HL-60/S4 (cell line): ENCODE data around the gene IQCH.
"Not testable (repeated sequence)": the region's sequence is repeated elsewhere in the genome, so short reads cannot be mapped to it uniquely, and the experiment has no call there.

Source experiments
- in situ Hi-C: fragments of 300-500 bp; cut with MboI; formaldehyde crosslinking; loops from 2 replicates; pipeline ENCODE4 v1.14.3; 2022; ENCODE audit warnings: low sequenced_read_pairs

Gene IQCH

GRCh38 chr15:67433495-67434099 lies 179.0 kb downstream of the IQCH start:
- in situ Hi-C loops = loop anchor here (10.0 kb wide), 1 partner anchor 489 kb away; no protein-coding TSS in a partner anchor

DNA sequence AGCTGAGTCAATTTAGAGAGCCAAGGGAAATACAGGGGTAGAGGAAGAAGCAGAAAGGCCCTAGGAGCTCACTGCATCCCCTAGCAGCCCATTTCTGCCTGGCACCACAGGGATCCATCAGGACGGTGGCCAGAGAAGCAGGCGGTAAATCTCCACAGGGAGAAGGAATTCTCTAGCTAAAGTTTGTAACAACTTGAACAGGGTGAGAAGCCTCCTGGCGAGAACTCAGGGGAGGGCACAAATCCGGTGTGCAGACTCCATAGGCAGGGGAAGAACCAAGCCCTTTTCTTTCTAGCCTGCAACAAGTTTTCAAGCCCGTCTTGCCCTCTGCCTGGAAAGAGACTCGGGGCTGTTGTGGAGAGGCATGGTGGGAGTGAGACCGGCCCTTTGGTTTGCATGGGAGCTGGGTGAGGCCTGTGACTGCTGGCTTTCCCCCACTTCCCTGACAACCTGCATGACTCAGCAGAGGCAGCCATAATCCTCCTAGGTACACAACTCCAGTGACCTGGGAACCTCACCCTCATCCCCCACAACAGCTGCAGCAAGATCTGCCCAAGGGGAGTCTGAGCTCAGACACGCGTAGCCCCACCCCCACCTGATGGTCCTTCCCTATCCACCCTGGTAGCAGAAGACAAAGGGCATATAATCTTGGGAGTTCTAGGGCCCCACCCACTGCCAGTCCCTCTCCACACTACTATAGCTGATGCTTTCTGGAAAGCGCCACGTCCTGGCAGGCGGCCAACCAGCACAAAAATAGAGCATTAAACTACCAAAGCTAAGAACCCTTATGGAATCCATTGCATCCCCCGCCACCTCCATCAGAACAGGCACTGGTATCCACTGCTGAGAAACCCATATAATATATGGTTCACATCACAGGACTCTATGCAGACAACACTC lies 182.0 kb downstream of the IQCH start:
- in situ Hi-C loops = loop anchor here (10.0 kb wide), 1 partner anchor 492 kb away; no protein-coding TSS in a partner anchor

GRCh38 chr15:67444100-67444499 lies 189.5 kb downstream of the IQCH start:
- in situ Hi-C loops = no loop called here

GRCh38 chr15:67446449-67446848 lies 191.9 kb downstream of the IQCH start:
- in situ Hi-C loops = no loop called here

DNA sequence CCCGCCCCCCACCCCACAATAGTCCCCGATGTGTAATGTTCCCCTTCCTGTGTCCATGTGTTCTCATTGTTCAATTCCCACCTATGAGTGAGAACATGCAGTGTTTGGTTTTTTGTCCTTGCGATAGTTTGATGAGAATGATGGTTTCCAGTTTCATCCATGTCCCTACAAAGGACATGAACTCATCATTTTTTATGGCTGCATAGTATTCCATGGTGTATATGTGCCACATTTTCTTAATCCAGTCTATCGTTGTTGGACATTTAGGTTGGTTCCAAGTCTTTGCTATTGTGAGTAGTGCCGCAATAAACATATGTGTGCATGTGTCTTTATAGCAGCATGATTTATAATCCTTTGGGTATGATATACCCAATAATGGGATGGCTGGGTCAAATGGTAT lies 193.8 kb downstream of the IQCH start:
- in situ Hi-C loops = not testable (repeated sequence)

DNA sequence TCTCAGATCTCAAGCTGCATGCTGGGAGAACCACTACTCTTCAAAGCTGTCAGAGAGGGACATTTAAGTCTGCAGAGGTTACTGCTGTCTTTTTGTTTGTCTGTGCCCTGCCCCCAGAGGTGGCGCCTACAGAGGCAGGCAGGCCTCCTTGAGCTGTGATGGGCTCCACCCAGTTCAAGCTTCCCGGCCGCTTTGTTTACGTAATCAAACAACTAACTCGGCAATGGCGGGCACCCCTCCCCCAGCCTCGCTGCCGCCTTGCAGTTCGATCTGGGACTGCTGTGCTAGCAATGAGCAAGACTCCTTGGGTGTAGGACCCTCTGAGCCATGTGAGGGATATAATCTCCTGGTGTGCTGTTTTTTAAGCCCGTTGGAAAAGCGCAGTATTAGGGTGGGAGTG lies 199.1 kb downstream of the IQCH start:
- in situ Hi-C loops = not testable (repeated sequence)

DNA sequence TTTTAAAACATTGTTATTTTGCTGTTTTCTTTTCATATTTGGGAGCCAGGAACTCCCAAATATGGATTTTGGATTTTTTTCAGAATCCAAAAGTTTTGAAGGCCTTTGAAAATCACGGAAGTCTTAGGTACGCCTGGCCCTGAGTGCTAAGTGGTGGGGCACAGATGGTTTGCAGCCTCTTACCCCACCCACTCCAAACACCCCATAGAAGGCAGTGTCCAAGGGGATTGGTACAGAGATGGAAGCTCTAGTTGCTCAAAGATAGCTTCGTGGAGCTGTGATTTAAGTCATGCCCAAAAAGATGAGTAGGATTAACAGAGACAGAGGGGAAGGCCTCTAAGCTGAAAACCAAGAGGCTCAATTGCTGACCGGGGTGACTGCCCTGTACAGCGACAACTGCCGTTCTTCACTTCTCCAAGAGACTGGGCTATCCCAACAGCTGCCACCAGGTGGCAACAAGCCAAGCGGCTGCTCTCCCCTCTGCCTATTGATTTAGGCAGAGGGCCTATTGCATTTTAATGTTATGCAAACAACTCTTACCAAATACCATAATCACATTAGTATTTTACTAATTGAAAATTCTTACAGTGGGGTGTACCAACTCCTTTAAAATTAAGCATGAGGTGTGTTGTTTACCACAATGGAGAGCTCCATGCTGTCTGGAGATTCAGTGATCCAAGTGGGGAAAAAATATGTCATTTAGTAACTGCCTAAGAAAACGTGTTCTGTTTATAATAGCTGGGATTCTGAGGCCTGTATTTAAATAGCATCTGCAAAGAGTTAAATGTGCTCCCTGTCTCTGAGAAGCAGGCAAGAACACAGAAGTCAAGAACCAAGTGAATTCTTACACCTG lies 202.3 kb downstream of the IQCH start:
- in situ Hi-C loops = no loop called here

GRCh38 chr15:67458331-67459029 lies 203.9 kb downstream of the IQCH start:
- in situ Hi-C loops = no loop called here

DNA sequence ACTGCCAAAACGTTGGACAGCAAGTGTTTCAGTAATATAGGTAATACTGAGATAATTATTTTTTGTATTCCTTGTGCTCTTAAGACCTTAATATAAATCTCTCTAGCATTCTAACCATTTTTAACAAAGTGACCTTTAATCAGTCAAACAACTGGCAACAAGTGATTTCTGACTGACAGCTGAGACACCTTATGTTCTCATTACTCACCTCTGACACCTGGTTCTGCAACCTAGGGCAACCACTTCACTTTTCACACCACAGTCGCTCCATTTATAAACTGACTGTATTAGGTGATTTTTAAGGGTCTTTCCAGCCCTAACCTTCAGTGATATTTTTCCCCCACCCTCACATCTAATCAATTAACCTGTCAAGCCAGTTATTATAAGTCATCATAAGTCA lies 205.9 kb downstream of the IQCH start:
- in situ Hi-C loops = no loop called here

GRCh38 chr15:67461735-67462134 lies 207.1 kb downstream of the IQCH start:
- in situ Hi-C loops = no loop called here

- in situ Hi-C loops = no loop called here
Observed at GRCh38 chr15:67462875-67463274, 208.3 kb downstream of the IQCH start.

- in situ Hi-C loops = no loop called here
Observed at GRCh38 chr15:67463488-67463887, 208.9 kb downstream of the IQCH start.

GRCh38 chr15:67465196-67465952 lies 210.8 kb downstream of the IQCH start:
- in situ Hi-C loops = no loop called here

- in situ Hi-C loops = no loop called here
Observed at GRCh38 chr15:67468416-67468815, 213.8 kb downstream of the IQCH start.

GRCh38 chr15:67469680-67470079 lies 215.1 kb downstream of the IQCH start:
- in situ Hi-C loops = no loop called here

- in situ Hi-C loops = no loop called here
Observed at GRCh38 chr15:67472957-67473356, 218.4 kb downstream of the IQCH start.

- in situ Hi-C loops = no loop called here
Observed at GRCh38 chr15:67474405-67475110, 220.0 kb downstream of the IQCH start.

- in situ Hi-C loops = no loop called here
Observed at GRCh38 chr15:67479781-67480505, 225.4 kb downstream of the IQCH start.

DNA sequence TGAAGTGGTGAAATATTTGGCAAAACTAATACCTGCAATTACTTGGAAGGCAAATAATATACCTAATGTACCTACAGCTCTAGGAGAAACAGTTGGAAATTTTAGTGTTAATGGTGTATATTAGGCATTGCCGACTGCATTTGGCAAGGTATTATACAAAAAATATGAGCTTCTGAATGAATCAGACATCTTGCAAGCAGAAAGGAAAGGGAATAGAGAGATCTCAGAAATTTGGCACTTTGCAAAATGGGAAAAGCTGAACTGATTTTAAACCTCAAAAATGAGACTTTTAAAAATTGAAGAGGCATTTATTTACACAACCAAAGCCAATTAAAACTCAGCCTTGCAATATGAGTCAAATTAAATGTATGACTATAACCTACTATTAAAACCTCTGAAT lies 226.2 kb downstream of the IQCH start:
- in situ Hi-C loops = no loop called here
